ENCODE measurements around the gene PTGES3. TPM values are rescaled to one million over a fixed set of nuclear protein-coding genes. Genes with fewer than 3 reads are reported as not detected.

Gene PTGES3
- total and polyA plus RNA-seq, 2 experiments from 2014 or later: 128 to 156 TPM

DNA sequence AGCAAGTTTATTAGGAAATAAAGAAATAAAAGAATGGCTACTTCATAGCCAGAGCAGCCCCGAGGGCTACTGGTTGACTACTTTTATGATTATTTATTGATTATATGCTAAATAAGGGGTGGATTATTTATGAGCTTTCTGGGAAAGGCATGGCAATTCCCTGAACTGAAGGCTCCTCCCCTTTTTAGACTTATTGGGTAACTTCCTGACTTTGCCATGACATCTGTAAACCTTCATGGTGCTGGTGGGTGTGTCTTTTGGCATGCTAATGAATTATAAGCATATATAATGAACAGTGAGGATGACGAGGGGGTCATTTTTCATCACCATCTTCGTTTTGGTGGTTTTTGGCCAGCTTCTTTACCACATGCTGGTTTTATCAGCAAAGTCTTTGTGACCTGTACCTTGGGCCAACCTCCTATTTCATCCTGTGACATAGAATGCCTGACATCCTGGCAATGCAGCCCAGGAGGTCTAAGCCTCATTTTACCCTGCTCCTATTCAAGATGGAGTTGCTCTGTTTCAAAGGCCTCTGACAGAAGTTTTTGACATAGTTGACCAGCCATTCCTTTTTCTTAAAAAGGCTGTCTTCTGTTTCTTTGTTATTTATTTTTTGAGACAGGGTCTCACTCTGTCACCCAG, 11.1 kb upstream of the PTGES3 start:
- WGBS (ENCODE audit: low lambda C conversion rate, missing lambda C conversion rate): 86% methylated on average over 3 of the region's 3 CpGs
- no peaks in the 10 kb centered on the region for H3K9me3 ChIP-seq (ENCODE audit: low read depth)
- H4K20me1 ChIP-seq (ENCODE audit: insufficient read depth, poor library complexity, severe bottlenecking): no peaks in the 10 kb centered on the region
- TF ChIP-seq EZH2phosphoT487 (IDR thresholded peaks at IDR 0.05; ENCODE audit: low read depth, severe bottlenecking, unreplicated experiment) (no peak), EZH2 (IDR thresholded peaks at IDR 0.05; ENCODE audit: borderline replicate concordance) (no peak)
- TF ChIP-seq, protein P1, sequence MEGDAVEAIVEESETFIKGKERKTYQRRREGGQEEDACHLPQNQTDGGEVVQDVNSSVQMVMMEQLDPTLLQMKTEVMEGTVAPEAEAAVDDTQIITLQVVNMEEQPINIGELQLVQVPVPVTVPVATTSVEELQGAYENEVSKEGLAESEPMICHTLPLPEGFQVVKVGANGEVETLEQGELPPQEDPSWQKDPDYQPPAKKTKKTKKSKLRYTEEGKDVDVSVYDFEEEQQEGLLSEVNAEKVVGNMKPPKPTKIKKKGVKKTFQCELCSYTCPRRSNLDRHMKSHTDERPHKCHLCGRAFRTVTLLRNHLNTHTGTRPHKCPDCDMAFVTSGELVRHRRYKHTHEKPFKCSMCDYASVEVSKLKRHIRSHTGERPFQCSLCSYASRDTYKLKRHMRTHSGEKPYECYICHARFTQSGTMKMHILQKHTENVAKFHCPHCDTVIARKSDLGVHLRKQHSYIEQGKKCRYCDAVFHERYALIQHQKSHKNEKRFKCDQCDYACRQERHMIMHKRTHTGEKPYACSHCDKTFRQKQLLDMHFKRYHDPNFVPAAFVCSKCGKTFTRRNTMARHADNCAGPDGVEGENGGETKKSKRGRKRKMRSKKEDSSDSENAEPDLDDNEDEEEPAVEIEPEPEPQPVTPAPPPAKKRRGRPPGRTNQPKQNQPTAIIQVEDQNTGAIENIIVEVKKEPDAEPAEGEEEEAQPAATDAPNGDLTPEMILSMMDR (IDR thresholded peaks at IDR 0.05; ENCODE audit: poor library complexity): no peak
- no peak overlapping the region for H2AFZ ChIP-seq
- H3K79me2 ChIP-seq: no peaks in the 10 kb centered on the region
- no peaks in the 10 kb centered on the region for H3K9me2 ChIP-seq (replicated peaks; ENCODE audit: insufficient read depth)
- H3K4me3 ChIP-seq: no peak overlapping the region
- no peak overlapping the region for H3K27ac ChIP-seq
- H3K4me1 ChIP-seq (ENCODE audit: insufficient read depth): no peaks in the 10 kb centered on the region
- no peaks in the 10 kb centered on the region for H3K27me3 ChIP-seq
- H3K4me2 ChIP-seq: no peak overlapping the region
- no peak for DNase-seq (ENCODE audit: low spot score)
- no peaks in the 10 kb centered on the region for H3K36me3 ChIP-seq (replicated peaks; ENCODE audit: insufficient read depth, low read depth)

DNA sequence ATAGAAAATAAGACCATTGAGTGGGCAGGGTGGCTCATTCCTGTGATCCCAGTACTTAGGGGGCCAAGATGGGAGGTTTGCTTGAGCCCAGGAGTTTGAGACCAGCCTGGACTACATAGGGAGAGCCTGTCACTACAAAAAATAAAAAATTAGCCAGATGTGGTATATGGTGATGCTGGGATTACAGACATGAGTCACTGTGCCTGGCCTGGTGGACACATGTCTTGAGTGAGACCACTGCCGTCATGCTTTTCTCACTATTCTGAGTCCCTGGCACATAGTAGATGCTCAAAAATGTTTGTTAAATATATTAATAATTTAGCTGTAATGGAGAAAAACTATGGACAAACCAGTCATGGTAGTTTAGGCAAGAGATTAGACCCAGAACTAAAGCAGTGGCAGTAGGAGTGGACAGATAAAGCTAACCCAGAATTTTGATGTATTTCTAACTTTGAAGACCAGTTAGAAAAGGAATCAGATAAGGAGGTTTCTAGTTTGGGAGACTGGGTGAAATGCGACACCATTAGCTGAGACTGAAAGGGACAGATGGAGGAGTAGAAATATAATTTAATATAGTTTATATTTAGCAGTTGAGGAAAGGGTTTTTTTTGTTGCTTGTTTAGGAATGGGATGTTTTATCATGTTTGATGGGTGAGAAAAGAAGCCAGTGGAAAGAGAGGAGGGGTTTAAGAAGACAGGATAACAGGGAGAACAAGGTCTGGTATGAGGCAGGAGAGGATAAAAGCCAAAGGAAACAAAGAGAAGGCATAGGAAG, 7.4 kb upstream of the PTGES3 start:
- WGBS (ENCODE audit: low lambda C conversion rate, missing lambda C conversion rate): 65% methylated on average over 2 of the region's 2 CpGs
- H3K27me3 ChIP-seq: no peaks in the 10 kb centered on the region
- H3K4me1 ChIP-seq (ENCODE audit: insufficient read depth): no peaks in the 10 kb centered on the region

DNA sequence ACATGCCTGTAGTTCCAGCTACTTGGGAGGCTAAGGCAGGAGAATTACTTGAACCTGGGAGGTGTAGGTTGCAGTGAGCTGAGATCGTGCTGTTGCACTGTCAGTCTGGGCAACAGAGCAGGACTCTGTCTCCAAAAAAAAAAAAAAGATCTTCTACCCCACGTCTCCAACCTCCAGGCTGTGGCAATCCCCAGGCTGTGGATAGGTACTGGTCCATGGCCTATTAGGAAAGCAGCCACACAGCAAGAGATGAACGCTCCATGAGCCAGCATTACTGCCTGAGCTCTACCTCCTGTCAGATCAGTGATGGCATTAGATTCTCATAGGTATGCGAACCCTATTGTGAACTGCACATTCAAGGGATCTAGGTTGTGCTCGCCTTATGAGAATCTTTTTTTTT, 6.1 kb upstream of the PTGES3 start:
- WGBS (ENCODE audit: low lambda C conversion rate, missing lambda C conversion rate): 92% methylated on average over 5 of the region's 5 CpGs
- Histone ChIP-seq H3K4me1 (ENCODE audit: insufficient read depth) (no peaks in the 10 kb centered on the region), H3K27ac (no peak overlapping the region), H4K20me1 (ENCODE audit: insufficient read depth, poor library complexity, severe bottlenecking) (no peaks in the 10 kb centered on the region), H3K27me3 (no peaks in the 10 kb centered on the region), H3K36me3 (replicated peaks; ENCODE audit: insufficient read depth, low read depth) (no peaks in the 10 kb centered on the region), H3K79me2 (no peaks in the 10 kb centered on the region), H3K9me2 (replicated peaks; ENCODE audit: insufficient read depth) (no peaks in the 10 kb centered on the region), H3K4me2 (no peak overlapping the region), H2AFZ (no peak overlapping the region), H3K4me3 (no peak overlapping the region), H3K9me3 (ENCODE audit: low read depth) (no peaks in the 10 kb centered on the region)
- no peak for DNase-seq (ENCODE audit: low spot score)
- TF ChIP-seq EZH2 (IDR thresholded peaks at IDR 0.05; ENCODE audit: borderline replicate concordance) (no peak), EZH2phosphoT487 (IDR thresholded peaks at IDR 0.05; ENCODE audit: low read depth, severe bottlenecking, unreplicated experiment) (no peak)
- TF ChIP-seq, protein P1 (IDR thresholded peaks at IDR 0.05; ENCODE audit: poor library complexity): no peak

More for the DNA sequence above, 7.4 kb upstream of the PTGES3 start:
- H4K20me1 ChIP-seq (ENCODE audit: insufficient read depth, poor library complexity, severe bottlenecking): no peaks in the 10 kb centered on the region
- H3K27ac ChIP-seq: peak overlapping the region; percentile 32
- no peak overlapping the region for H2AFZ ChIP-seq
- DNase-seq (ENCODE audit: low spot score): no peak
- no peak overlapping the region for H3K4me2 ChIP-seq
- TF ChIP-seq EZH2phosphoT487 (IDR thresholded peaks at IDR 0.05; ENCODE audit: low read depth, severe bottlenecking, unreplicated experiment) (no peak), EZH2 (IDR thresholded peaks at IDR 0.05; ENCODE audit: borderline replicate concordance) (no peak)
- TF ChIP-seq, protein P1 (IDR thresholded peaks at IDR 0.05; ENCODE audit: poor library complexity): no peak
- no peaks in the 10 kb centered on the region for H3K9me3 ChIP-seq (ENCODE audit: low read depth)
- H3K9me2 ChIP-seq (replicated peaks; ENCODE audit: insufficient read depth): no peaks in the 10 kb centered on the region
- no peaks in the 10 kb centered on the region for H3K79me2 ChIP-seq
- no peaks in the 10 kb centered on the region for H3K36me3 ChIP-seq (replicated peaks; ENCODE audit: insufficient read depth, low read depth)
- no peak overlapping the region for H3K4me3 ChIP-seq
